Measurements from ENCODE around the gene UBE2E1.

Gene UBE2E1

GRCh38 chr3:23793528-23794134, 12.1 kb upstream of the UBE2E1 start:
- TF ChIP-seq, protein P1, sequence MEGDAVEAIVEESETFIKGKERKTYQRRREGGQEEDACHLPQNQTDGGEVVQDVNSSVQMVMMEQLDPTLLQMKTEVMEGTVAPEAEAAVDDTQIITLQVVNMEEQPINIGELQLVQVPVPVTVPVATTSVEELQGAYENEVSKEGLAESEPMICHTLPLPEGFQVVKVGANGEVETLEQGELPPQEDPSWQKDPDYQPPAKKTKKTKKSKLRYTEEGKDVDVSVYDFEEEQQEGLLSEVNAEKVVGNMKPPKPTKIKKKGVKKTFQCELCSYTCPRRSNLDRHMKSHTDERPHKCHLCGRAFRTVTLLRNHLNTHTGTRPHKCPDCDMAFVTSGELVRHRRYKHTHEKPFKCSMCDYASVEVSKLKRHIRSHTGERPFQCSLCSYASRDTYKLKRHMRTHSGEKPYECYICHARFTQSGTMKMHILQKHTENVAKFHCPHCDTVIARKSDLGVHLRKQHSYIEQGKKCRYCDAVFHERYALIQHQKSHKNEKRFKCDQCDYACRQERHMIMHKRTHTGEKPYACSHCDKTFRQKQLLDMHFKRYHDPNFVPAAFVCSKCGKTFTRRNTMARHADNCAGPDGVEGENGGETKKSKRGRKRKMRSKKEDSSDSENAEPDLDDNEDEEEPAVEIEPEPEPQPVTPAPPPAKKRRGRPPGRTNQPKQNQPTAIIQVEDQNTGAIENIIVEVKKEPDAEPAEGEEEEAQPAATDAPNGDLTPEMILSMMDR (IDR thresholded peaks at IDR 0.05; ENCODE audit: low read depth, low read length, missing control alignments), result no peak

DNA sequence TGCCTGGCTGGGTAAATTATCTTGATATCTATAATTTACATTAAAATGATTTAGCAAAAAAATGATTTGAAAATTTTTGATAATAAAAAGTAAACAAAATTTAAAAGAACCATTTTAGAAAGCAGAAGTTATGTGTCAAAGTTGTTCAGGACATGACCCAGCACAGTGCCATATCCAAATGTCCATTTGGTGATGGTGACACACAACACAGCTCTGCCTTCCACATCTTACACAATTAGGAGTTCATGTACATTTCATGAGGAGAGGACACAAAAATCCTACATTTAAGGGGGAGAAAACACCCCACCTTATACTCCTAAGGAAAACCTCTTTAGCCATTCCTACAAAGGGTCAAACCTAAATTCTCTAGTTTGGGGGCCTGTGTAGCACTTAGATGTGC, 10.7 kb upstream of the UBE2E1 start:
- TF ChIP-seq, protein P1 (IDR thresholded peaks at IDR 0.05; ENCODE audit: low read depth, low read length, missing control alignments), result no peak
- DNase-seq (ENCODE audit: low read depth), result no peak
- H3K4me3 ChIP-seq (ENCODE audit: low read depth, low read length), result no peak overlapping the region

More at GRCh38 chr3:23793528-23794134, 12.1 kb upstream of the UBE2E1 start:
- no peak overlapping the region for H3K4me3 ChIP-seq (ENCODE audit: low read depth, low read length)
- no peak for DNase-seq (ENCODE audit: low read depth)

- no peak for DNase-seq (ENCODE audit: low read depth)
- TF ChIP-seq, protein P1 (IDR thresholded peaks at IDR 0.05; ENCODE audit: low read depth, low read length, missing control alignments), result no peak
- H3K4me3 ChIP-seq (ENCODE audit: low read depth, low read length), result no peak overlapping the region
Observed at GRCh38 chr3:23796518-23796917, 9.2 kb upstream of the UBE2E1 start.

- TF ChIP-seq, protein P1 (IDR thresholded peaks at IDR 0.05; ENCODE audit: low read depth, low read length, missing control alignments), result no peak
- DNase-seq (ENCODE audit: low read depth), result peak; percentile 49
- H3K4me3 ChIP-seq (ENCODE audit: low read depth, low read length), result no peak overlapping the region
Observed at GRCh38 chr3:23797491-23797890, 8.3 kb upstream of the UBE2E1 start.

DNA sequence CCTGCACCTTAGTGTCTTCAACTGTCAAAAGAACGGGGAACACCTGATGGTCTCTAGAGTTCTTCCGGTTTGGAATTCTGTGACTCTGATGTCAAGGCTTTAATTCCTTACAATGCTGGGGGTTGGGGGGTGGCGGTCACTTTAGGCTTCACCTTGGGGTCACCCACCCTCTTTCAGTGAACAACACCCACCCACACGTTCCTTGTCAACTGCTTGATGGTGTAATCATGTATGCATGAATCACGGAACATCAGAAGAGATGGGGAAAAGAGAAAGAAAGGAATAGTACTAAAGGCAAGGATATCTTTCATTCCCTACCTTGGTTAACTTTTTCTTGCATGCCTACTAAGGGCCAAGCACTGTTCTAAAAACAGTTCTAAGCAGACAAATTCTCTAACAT, 7.3 kb upstream of the UBE2E1 start:
- H3K4me3 ChIP-seq (ENCODE audit: low read depth, low read length), result no peak overlapping the region
- DNase-seq (ENCODE audit: low read depth), result no peak
- TF ChIP-seq, protein P1 (IDR thresholded peaks at IDR 0.05; ENCODE audit: low read depth, low read length, missing control alignments), result no peak

- no peak for DNase-seq (ENCODE audit: low read depth)
- TF ChIP-seq, protein P1 (IDR thresholded peaks at IDR 0.05; ENCODE audit: low read depth, low read length, missing control alignments), result no peak
- no peak overlapping the region for H3K4me3 ChIP-seq (ENCODE audit: low read depth, low read length)
Observed at GRCh38 chr3:23798876-23799275, 6.9 kb upstream of the UBE2E1 start.

DNA sequence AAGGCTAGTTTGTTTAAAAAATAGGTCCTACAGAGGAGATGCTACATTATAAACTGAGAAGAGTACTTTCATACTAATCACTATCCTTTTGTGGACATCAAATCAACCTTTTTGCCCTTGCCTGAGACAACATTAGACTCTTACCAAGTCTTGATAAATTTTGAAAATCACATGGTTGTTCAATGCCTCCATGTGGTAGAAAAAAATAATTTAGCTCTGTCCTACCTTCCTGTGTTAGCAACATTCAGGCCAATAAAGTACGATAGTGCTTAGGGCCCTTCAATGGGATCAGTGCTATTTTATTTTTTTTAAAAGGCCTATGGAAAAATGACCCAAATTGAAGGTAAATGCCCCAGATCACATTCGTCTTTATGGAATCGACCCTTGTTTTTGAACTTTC, 5.0 kb upstream of the UBE2E1 start:
- TF ChIP-seq, protein P1 (IDR thresholded peaks at IDR 0.05; ENCODE audit: low read depth, low read length, missing control alignments), result no peak
- no peak for DNase-seq (ENCODE audit: low read depth)
- no peak overlapping the region for H3K4me3 ChIP-seq (ENCODE audit: low read depth, low read length)
